Amniotic epithelial cell (primary cell): Measurements from ENCODE around the gene PRODH2.

Source experiments
- DNase-seq: peaks from one replicate; pipeline ENCODE4 v3.0.0-alpha.2; 2010; ENCODE audit warnings: low read depth

Gene PRODH2

GRCh38 chr19:35812220-35813042, at the start of gene PRODH2:
TSS of gene PRODH2 (minus strand) at chr19:35812845. CDS start at chr19:35812805, 40 bp downstream.
- no peak for DNase-seq

GRCh38 chr19:35861640-35862160, 49.1 kb upstream of the PRODH2 start:
- no peak for DNase-seq

- DNase-seq, result no peak
Measured at GRCh38 chr19:35860818-35861639, 48.4 kb upstream of the PRODH2 start.

GRCh38 chr19:35860436-35860817, 47.8 kb upstream of the PRODH2 start:
- DNase-seq, result no peak

GRCh38 chr19:35859414-35859813, 46.8 kb upstream of the PRODH2 start:
- DNase-seq, result no peak

- DNase-seq, result no peak
Measured at GRCh38 chr19:35858311-35858710, 45.7 kb upstream of the PRODH2 start.

GRCh38 chr19:35856546-35857149, 44.0 kb upstream of the PRODH2 start, which contains the start of gene KIRREL2:
TSS of gene KIRREL2 (plus strand) at chr19:35856911. CDS start at chr19:35857120, 209 bp downstream.
- DNase-seq, result no peak

- DNase-seq, result no peak
Measured at GRCh38 chr19:35853038-35853756, 40.6 kb upstream of the PRODH2 start.

- DNase-seq, result no peak
Measured at GRCh38 chr19:35852029-35852780, 39.6 kb upstream of the PRODH2 start, which contains the start of gene NPHS1. TSS of gene NPHS1 (minus strand) at chr19:35852504. CDS start at chr19:35851837, 667 bp downstream.

GRCh38 chr19:35851213-35852028, 38.8 kb upstream of the PRODH2 start:
- DNase-seq, result no peak

GRCh38 chr19:35848919-35849505, 36.4 kb upstream of the PRODH2 start:
- no peak for DNase-seq

- DNase-seq, result no peak
Measured at GRCh38 chr19:35848486-35848885, 35.8 kb upstream of the PRODH2 start.

- DNase-seq, result no peak
Measured at GRCh38 chr19:35847911-35848310, 35.3 kb upstream of the PRODH2 start.

- no peak for DNase-seq
Measured at GRCh38 chr19:35846038-35846668, 33.5 kb upstream of the PRODH2 start.

GRCh38 chr19:35845215-35846037, 32.8 kb upstream of the PRODH2 start:
- DNase-seq, result no peak

- DNase-seq, result no peak
Measured at GRCh38 chr19:35844482-35845214, 32.0 kb upstream of the PRODH2 start.
